Stimulated activated CD8-positive, alpha-beta memory T cell treated with anti-CD3 and anti-CD28 coated beads, Interleukin-4, amount 100 ng/mL, for 1 hour (primary cell): Measurements from ENCODE around the gene ARID4B.
"Not testable (repeated sequence)": the region's sequence is repeated elsewhere in the genome, so short reads cannot be mapped to it uniquely, and the experiment has no call there.

Experiments used
- DNase-seq, 2 donors: peaks; one replicate each; pipeline ENCODE4 v3.0.0-alpha.2; 2020; ENCODE audit warnings: low read depth in 2 of 2, low spot score in 1 of 2

Gene ARID4B

GRCh38 chr1:235299169-235299858 lies 28.7 kb downstream of the ARID4B start:
- no peak for DNase-seq

- DNase-seq = no peak
Measured at GRCh38 chr1:235298758-235299157, 29.2 kb downstream of the ARID4B start.

- no peak for DNase-seq
Measured at GRCh38 chr1:235297579-235297978, 30.4 kb downstream of the ARID4B start.

- DNase-seq = no peak
Measured at GRCh38 chr1:235296729-235297128, 31.2 kb downstream of the ARID4B start.

GRCh38 chr1:235295902-235296350 lies 32.1 kb downstream of the ARID4B start:
- DNase-seq = no peak

GRCh38 chr1:235293322-235293942 lies 34.5 kb downstream of the ARID4B start:
- DNase-seq = no peak

GRCh38 chr1:235292790-235293189 lies 35.2 kb downstream of the ARID4B start:
- no peak for DNase-seq

- no peak for DNase-seq
Measured at GRCh38 chr1:235291599-235292091, 36.3 kb downstream of the ARID4B start.

- no peak for DNase-seq
Measured at GRCh38 chr1:235290740-235291502, 37.1 kb downstream of the ARID4B start.

GRCh38 chr1:235289859-235290739 lies 37.9 kb downstream of the ARID4B start:
- no peak for DNase-seq

GRCh38 chr1:235287208-235287882 lies 40.6 kb downstream of the ARID4B start:
- DNase-seq = no peak

GRCh38 chr1:235286667-235287066 lies 41.3 kb downstream of the ARID4B start:
- no peak for DNase-seq

- DNase-seq = no peak
Measured at GRCh38 chr1:235284231-235284769, 43.7 kb downstream of the ARID4B start.

GRCh38 chr1:235283636-235284035 lies 44.3 kb downstream of the ARID4B start:
- DNase-seq = not testable (repeated sequence)

- DNase-seq = no peak
Measured at GRCh38 chr1:235280467-235280866, 47.5 kb downstream of the ARID4B start.

GRCh38 chr1:235279694-235280093 lies 48.3 kb downstream of the ARID4B start:
- no peak for DNase-seq

GRCh38 chr1:235278915-235279292 lies 49.1 kb downstream of the ARID4B start:
- DNase-seq = no peak

- DNase-seq = no peak
Measured at GRCh38 chr1:235278233-235278914, 49.6 kb downstream of the ARID4B start.

- no peak for DNase-seq
Measured at GRCh38 chr1:235277709-235278108, 50.3 kb downstream of the ARID4B start.

- no peak for DNase-seq
Measured at GRCh38 chr1:235275836-235276235, 52.1 kb downstream of the ARID4B start.
